H1 (cell line): ENCODE results near the gene OR51G2. TPM values are rescaled to one million over a fixed set of nuclear protein-coding genes. Genes with fewer than 3 reads are reported as not detected.

ENCODE experiments used
- CTCF ChIA-PET: fragments of 300-600 bp; sonication (Branson Sonifier 250); formaldehyde crosslinking; loops from one replicate; lab custom pipeline; 2021; ENCODE audit not compliant: partially characterized antibody; lab: Charles Lee
- POLR2A ChIA-PET: fragments of 300-600 bp; sonication (Branson Sonifier 250); formaldehyde crosslinking; loops from one replicate; lab custom pipeline; 2021; ENCODE audit warnings: inconsistent platforms; ENCODE audit not compliant: partially characterized antibody; lab: Charles Lee
- DNase-seq, 2 experiments: peaks; one replicate each; pipeline versions ENCODE4 v3.0.0 to v3.0.0-alpha.2; 2010 to 2022; ENCODE audit warnings: low spot score in 2 of 2, low read depth in 1 of 2, mixed read lengths in 1 of 2
- FAIRE-seq: peaks from 2 replicates; lab custom pipeline; 2011; peaks lifted over from hg19 to GRCh38; lab: Jason Lieb, UNC
- H2AFZ ChIP-seq: 2 replicates; pipeline ENCODE4 v1.8.1; 2012; ENCODE audit warnings: low read length, inconsistent platforms
- H2AK5ac ChIP-seq: 2 replicates; pipeline ENCODE4 v1.6.1; 2013; ENCODE audit warnings: low read depth, low read length
- H2BK120ac ChIP-seq: replicated peaks from 2 replicates; pipeline ENCODE3; 2013; ENCODE audit warnings: low read depth, low read length, inconsistent platforms
- H2BK12ac ChIP-seq: 2 replicates; pipeline ENCODE4 v1.6.1; 2013; ENCODE audit warnings: low read depth, low read length
- H2BK15ac ChIP-seq: 2 replicates; pipeline ENCODE4 v1.6.1; 2013; ENCODE audit warnings: low read length
- H2BK20ac ChIP-seq: 2 replicates; pipeline ENCODE4 v1.6.1; 2013; ENCODE audit warnings: low read length
- H2BK5ac ChIP-seq: 2 replicates; pipeline ENCODE4 v1.6.1; 2013; ENCODE audit warnings: low read depth, low read length
- H3K14ac ChIP-seq: 2 replicates; pipeline ENCODE4 v1.6.1; 2013; ENCODE audit warnings: inconsistent platforms; ENCODE audit not compliant: insufficient read length
- H3K18ac ChIP-seq: 2 replicates; pipeline ENCODE4 v1.6.1; 2013; ENCODE audit warnings: low read length; ENCODE audit errors: extremely low read depth
- H3K23ac ChIP-seq: 2 replicates; pipeline ENCODE4 v1.6.1; 2013; ENCODE audit warnings: inconsistent platforms; ENCODE audit not compliant: insufficient read length
- H3K23me2 ChIP-seq: 2 replicates; pipeline ENCODE4 v1.6.1; 2013; ENCODE audit warnings: low read depth, low read length
- H3K27ac ChIP-seq: 2 replicates; pipeline ENCODE4 v1.6.1; 2011; ENCODE audit warnings: low read depth, low read length, inconsistent platforms
- H3K27me3 ChIP-seq, 4 experiments: replicated peaks in 1 of 4; 1 replicate in 1 of 4; 2 replicates in 3 of 4; pipeline versions ENCODE4 v1.6.1 to v1.8.1; 2011 to 2013; ENCODE audit warnings: low read length in 3 of 4, mild to moderate bottlenecking in 3 of 4, inconsistent platforms in 2 of 4, mixed read lengths in 2 of 4, moderate library complexity in 1 of 4; ENCODE audit not compliant: control insufficient read depth in 3 of 4, insufficient read depth in 3 of 4; ENCODE audit errors: extremely low read depth in 1 of 4
- H3K36me3 ChIP-seq, 4 experiments: 2 replicates each; pipeline versions ENCODE4 v1.6.1 to v1.8.1; 2011 to 2013; ENCODE audit warnings: mild to moderate bottlenecking in 4 of 4, low read length in 3 of 4, moderate library complexity in 2 of 4, control low read depth in 1 of 4, inconsistent platforms in 1 of 4; ENCODE audit not compliant: insufficient read depth in 4 of 4, control insufficient read depth in 2 of 4
- H3K4ac ChIP-seq: replicated peaks from 2 replicates; pipeline ENCODE3; 2013; ENCODE audit warnings: low read length, low read depth, mixed read lengths, inconsistent platforms; ENCODE audit not compliant: insufficient read length
- H3K4me1 ChIP-seq, 4 experiments: replicated peaks in 1 of 4; 1 replicate in 1 of 4; 2 replicates in 3 of 4; pipeline versions ENCODE4 v1.6.1 to v1.8.1; 2011 to 2013; ENCODE audit warnings: low read length in 3 of 4, inconsistent platforms in 2 of 4, mixed read lengths in 1 of 4; ENCODE audit not compliant: insufficient read depth in 4 of 4, control insufficient read depth in 3 of 4
- H3K4me2 ChIP-seq, 2 experiments: 2 replicates each; pipeline versions ENCODE4 v1.6.1 to v1.8.1; 2011 to 2013; ENCODE audit warnings: low read depth in 2 of 2, low read length in 2 of 2, control low read depth in 1 of 2, inconsistent platforms in 1 of 2, mild to moderate bottlenecking in 1 of 2; ENCODE audit not compliant: insufficient read depth in 1 of 2
- H3K4me3 ChIP-seq, 4 experiments: fragments of 200-600, 300-600 bp in 1 of 4; sonication (generic), shearing (Covaris generic), sonication (Bioruptor Twin) in 1 of 4; 2 replicates each; pipeline versions ENCODE4 v1.5.1 to v1.8.1; 2011 to 2016; ENCODE audit warnings: low read length in 4 of 4, low read depth in 3 of 4, control low read depth in 2 of 4, inconsistent platforms in 2 of 4, mild to moderate bottlenecking in 2 of 4, mixed read lengths in 1 of 4, moderate library complexity in 1 of 4; ENCODE audit not compliant: insufficient read depth in 2 of 4; ENCODE audit errors: extremely low read depth in 1 of 4
- H3K56ac ChIP-seq: replicated peaks from 2 replicates; pipeline ENCODE3; 2013; ENCODE audit warnings: low read depth, mild to moderate bottlenecking, mixed read lengths, low read length, inconsistent platforms; ENCODE audit not compliant: insufficient read length
- H3K79me1 ChIP-seq: 2 replicates; pipeline ENCODE4 v1.6.1; 2013; ENCODE audit warnings: low read depth, low read length, control low read depth
- H3K79me2 ChIP-seq, 2 experiments: 2 replicates each; pipeline versions ENCODE4 v1.6.1 to v1.8.1; 2012 to 2013; ENCODE audit warnings: low read length in 2 of 2, mild to moderate bottlenecking in 2 of 2, inconsistent platforms in 1 of 2; ENCODE audit not compliant: insufficient read depth in 2 of 2, control insufficient read depth in 1 of 2
- H3K9ac ChIP-seq, 4 experiments: replicated peaks in 1 of 4; 1 replicate in 1 of 4; 2 replicates in 3 of 4; pipeline versions ENCODE4 v1.6.1 to v1.8.1; 2011 to 2013; ENCODE audit warnings: low read depth in 3 of 4, low read length in 3 of 4, control low read depth in 2 of 4, mild to moderate bottlenecking in 2 of 4, moderate library complexity in 2 of 4, inconsistent platforms in 1 of 4; ENCODE audit errors: extremely low read depth in 1 of 4
- H3K9me3 ChIP-seq, 2 experiments: 2 replicates each; pipeline versions ENCODE4 v1.6.1 to v1.8.1; 2012 to 2013; ENCODE audit warnings: mild to moderate bottlenecking in 2 of 2, moderate library complexity in 2 of 2, control low read depth in 1 of 2, inconsistent platforms in 1 of 2, low read depth in 1 of 2, low read length in 1 of 2, mixed read lengths in 1 of 2; ENCODE audit not compliant: insufficient read depth in 2 of 2
- H4K20me1 ChIP-seq, 2 experiments: replicated peaks in 1 of 2; 2 replicates each; pipeline versions ENCODE3 to v1.8.1; 2011 to 2013; ENCODE audit warnings: inconsistent platforms in 2 of 2, low read length in 2 of 2, mild to moderate bottlenecking in 1 of 2; ENCODE audit not compliant: insufficient read depth in 2 of 2, control insufficient read depth in 1 of 2
- H4K5ac ChIP-seq: 2 replicates; pipeline ENCODE4 v1.6.1; 2013; ENCODE audit warnings: low read length, low read depth, mixed read lengths, inconsistent platforms; ENCODE audit not compliant: insufficient read length
- H4K8ac ChIP-seq: 2 replicates; pipeline ENCODE4 v1.8.0; 2013; ENCODE audit warnings: mild to moderate bottlenecking, moderate library complexity, low read length, inconsistent platforms; ENCODE audit not compliant: insufficient read depth; ENCODE audit errors: extremely low read depth
- H4K91ac ChIP-seq: replicated peaks from 2 replicates; pipeline ENCODE3; 2013; ENCODE audit warnings: low read length, mixed read lengths, inconsistent platforms; ENCODE audit not compliant: insufficient read length
- ATF2 ChIP-seq: IDR thresholded peaks from 2 replicates; pipeline ENCODE4 v1.6.1; 2012; ENCODE audit warnings: low read length, inconsistent platforms
- BACH1 ChIP-seq: IDR thresholded peaks from 2 replicates; pipeline ENCODE4 v1.6.1; 2012; ENCODE audit warnings: low read length, improper control_type of control experiment
- BRCA1 ChIP-seq: IDR thresholded peaks from 2 replicates; pipeline ENCODE4 v1.6.1; 2012; ENCODE audit warnings: low read depth, low read length, improper control_type of control experiment
- CHD2 ChIP-seq: IDR thresholded peaks from 2 replicates; pipeline ENCODE4 v1.6.1; 2012; ENCODE audit warnings: low read length, improper control_type of control experiment
- CTBP2 ChIP-seq: IDR thresholded peaks from 2 replicates; pipeline ENCODE4 v1.7.0; 2011; ENCODE audit warnings: borderline replicate concordance, mild to moderate bottlenecking, moderate library complexity, mixed read lengths, low read length; ENCODE audit not compliant: insufficient read depth, insufficient read length
- EGR1 ChIP-seq: IDR thresholded peaks from 2 replicates; pipeline ENCODE4 v1.6.1; 2011; ENCODE audit warnings: low read depth, low read length, borderline replicate concordance
- GABPA ChIP-seq: IDR thresholded peaks from 2 replicates; pipeline ENCODE4 v1.6.1; 2011; ENCODE audit warnings: mild to moderate bottlenecking, low read length, moderate library complexity, borderline replicate concordance; ENCODE audit not compliant: insufficient read depth
- JUND ChIP-seq: IDR thresholded peaks from 2 replicates; pipeline ENCODE4 v1.6.1; 2011; ENCODE audit warnings: mild to moderate bottlenecking, improper control_type of control experiment, low read length
- KDM5A ChIP-seq: fragments of 200-600 bp; IDR thresholded peaks from 2 replicates; pipeline ENCODE4 v1.7.1; 2012; ENCODE audit warnings: mild to moderate bottlenecking, low read length, inconsistent platforms, mixed read lengths
- MAX ChIP-seq: IDR thresholded peaks from 2 replicates; pipeline ENCODE4 v1.6.1; 2012; ENCODE audit warnings: inconsistent platforms
- SP2 ChIP-seq: IDR thresholded peaks from 2 replicates; pipeline ENCODE4 v1.6.1; 2012; ENCODE audit warnings: mild to moderate bottlenecking, low read length, inconsistent platforms
- USF2 ChIP-seq: IDR thresholded peaks from 2 replicates; pipeline ENCODE4 v1.6.1; 2011; ENCODE audit warnings: low read length, improper control_type of control experiment
- WGBS, 2 experiments: shearing (Covaris generic) in 1 of 2; methylation state at CpG; one replicate each; pipeline versions ENCODE4 v1.1.6 to v1.1.7; 2013 to 2015; ENCODE audit warnings: low lambda C conversion rate in 2 of 2, mixed read lengths in 2 of 2, inconsistent platforms in 1 of 2, low coverage in 1 of 2, missing lambda C conversion rate in 1 of 2; ENCODE audit not compliant: insufficient replicate concordance in 2 of 2, insufficient coverage in 1 of 2, insufficient read length in 1 of 2; ENCODE audit errors: extremely low coverage in 1 of 2, missing lambda C conversion rate in 1 of 2; 5-methylcytosine and 5-hydroxymethylcytosine counted together
- polyA plus RNA-seq, 7 experiments: library from polyadenylated mRNA; depleted of rRNA in 3 of 7; stranded (reverse) in 5 of 7; unstranded in 2 of 7; fragments of >200 nt in 5 of 7; fragments of 200-250 nt in 2 of 7; gene quantifications; 1 replicate in 5 of 7; 2 replicates in 1 of 7; 4 replicates in 1 of 7; pipeline versions ENCODE4 v1.2.1 to v1.2.3, GENCODE V29; 2011 to 2013; ENCODE audit warnings: missing spikeins in 2 of 7, mixed read lengths in 2 of 7
- total RNA-seq: library from RNA; stranded (reverse); fragmentation: NEBNext Ultra II Directional; extraction: Animal tissue kit (Norgen Biotek cat#: 25700); gene quantifications from 2 replicates; pipeline ENCODE4 v1.2.1, GENCODE V29; 2021

OR51G2 gene
- total and polyA plus RNA-seq, 2 of the 8 experiments (the other 6 are each of a cell fraction or from before 2014, with no cell fraction given): not detected

- H4K20me1 ChIP-seq: no peaks in the 10 kb centered on the region
- H3K9me3 ChIP-seq: no peaks in the 10 kb centered on the region
- H4K91ac ChIP-seq: no peak overlapping the region
- no peak overlapping the region for H2BK120ac ChIP-seq
- H2BK5ac ChIP-seq: no peak overlapping the region
- 100% methylated on average over 1 of the region's 1 CpG; no CpG with 5 or more reads in 1 of the 2 experiments for WGBS, 2 experiments
- no peak overlapping the region for H2AK5ac ChIP-seq
- no peak overlapping the region for H4K5ac ChIP-seq
- FAIRE-seq: no peak
- no peak overlapping the region for H2BK15ac ChIP-seq
- no peak overlapping the region for H3K4ac ChIP-seq
- no peak overlapping the region for H2AFZ ChIP-seq
- H3K9ac ChIP-seq: no peak overlapping the region
- no peak overlapping the region for H3K56ac ChIP-seq
- no peak for DNase-seq
- ChIA-PET CTCF (no interaction called here), POLR2A (no interaction called here)
- H3K79me2 ChIP-seq: no peaks in the 10 kb centered on the region
- H3K36me3 ChIP-seq: no peaks in the 10 kb centered on the region
- H2BK12ac ChIP-seq: no peak overlapping the region
- no peaks in the 10 kb centered on the region for H3K79me1 ChIP-seq
- H3K23me2 ChIP-seq: no peaks in the 10 kb centered on the region
- H3K4me3 ChIP-seq: no peak overlapping the region
- no peaks in the 10 kb centered on the region for H3K27me3 ChIP-seq
- no peaks in the 10 kb centered on the region for H3K4me1 ChIP-seq
- H2BK20ac ChIP-seq: no peak overlapping the region
- H3K4me2 ChIP-seq: no peak overlapping the region
- no peak overlapping the region for H4K8ac ChIP-seq
- H3K23ac ChIP-seq: no peak overlapping the region
- H3K14ac ChIP-seq: no peak overlapping the region
- no peak overlapping the region for H3K18ac ChIP-seq
- H3K27ac ChIP-seq: no peak overlapping the region
- no peak for TF ChIP-seq CHD2
- no peak for TF ChIP-seq ATF2
- no peak for TF ChIP-seq JUND
- no peak for TF ChIP-seq CTBP2
- no peak for TF ChIP-seq KDM5A
- no peak for TF ChIP-seq GABPA
- TF ChIP-seq SP2: no peak
- TF ChIP-seq BRCA1: no peak
- no peak for TF ChIP-seq MAX
- no peak for TF ChIP-seq BACH1
- no peak for TF ChIP-seq EGR1
- TF ChIP-seq USF2: no peak
Observed at GRCh38 chr11:4962816-4963215, 43.7 kb upstream of the OR51G2 start.
